KG1 (cell line): ENCODE data around the gene DENND6A.
"Not testable (repeated sequence)": the region's sequence is repeated elsewhere in the genome, so short reads cannot be mapped to it uniquely, and the experiment has no call there.

Experiments used
- DNase-seq: peaks from one replicate; lab custom pipeline; 2025; lab: John Stamatoyannopoulos, UW

The DENND6A gene

GRCh38 chr3:57692133-57692395 lies 813 bp downstream of the DENND6A start:
- not testable (repeated sequence) for DNase-seq

DNA sequence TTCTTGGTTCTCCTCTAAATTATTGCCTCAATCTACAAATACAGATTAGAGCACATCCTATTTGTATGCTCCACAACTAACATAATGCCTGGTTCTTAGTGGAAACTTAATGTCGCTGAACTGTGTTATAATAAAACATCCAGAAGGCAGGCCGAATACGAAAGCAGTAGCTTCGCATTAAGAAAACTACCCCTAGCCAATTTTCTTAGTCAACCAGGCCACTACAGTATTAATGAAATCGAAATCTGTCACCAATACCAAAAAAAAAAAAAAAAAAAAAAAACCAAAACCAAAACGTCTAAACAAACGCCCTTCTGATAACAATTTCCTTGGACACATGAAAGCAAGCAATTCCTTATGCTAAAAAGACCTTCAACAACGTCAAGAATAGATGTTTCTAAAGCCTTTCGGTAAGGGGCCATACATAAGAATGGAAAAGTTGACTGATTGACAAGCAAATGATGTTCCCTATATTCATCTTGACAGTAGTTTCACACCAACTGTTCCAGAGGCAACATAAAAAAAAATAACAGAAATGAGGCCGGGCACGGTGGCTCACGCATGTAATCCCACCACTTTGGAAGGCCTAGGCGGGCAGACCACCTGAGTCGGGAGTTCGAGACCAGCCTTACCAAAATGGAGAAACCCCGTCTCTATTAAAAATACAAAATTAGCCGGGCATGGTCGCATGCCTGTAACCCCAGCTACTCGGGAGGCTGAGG lies 1.3 kb downstream of the DENND6A start:
- no peak for DNase-seq

GRCh38 chr3:57689367-57690053 lies 3.4 kb downstream of the DENND6A start:
- no peak for DNase-seq

GRCh38 chr3:57688291-57688690 lies 4.6 kb downstream of the DENND6A start:
- no peak for DNase-seq

- DNase-seq = no peak
Measured at GRCh38 chr3:57683286-57683685, 9.6 kb downstream of the DENND6A start.

GRCh38 chr3:57682284-57682683 lies 10.6 kb downstream of the DENND6A start:
- no peak for DNase-seq

DNA sequence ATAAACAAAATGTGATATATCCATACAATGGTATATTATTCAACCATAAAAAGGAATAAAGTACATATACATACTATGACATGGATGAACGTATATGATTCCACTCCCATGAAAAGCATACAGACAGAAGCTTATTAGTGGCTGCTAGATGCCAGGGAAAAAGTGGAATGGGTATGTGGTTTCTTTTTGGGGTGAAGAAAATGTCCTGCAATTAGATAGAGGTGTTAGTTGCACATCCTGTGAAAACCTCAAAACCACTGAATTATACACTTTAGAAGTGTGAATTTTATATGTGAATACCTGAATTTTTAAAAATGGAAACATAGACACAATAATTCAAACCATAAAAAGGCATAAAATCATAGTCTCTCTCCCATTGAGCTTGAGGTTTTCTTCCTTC lies 11.2 kb downstream of the DENND6A start:
- no peak for DNase-seq

DNA sequence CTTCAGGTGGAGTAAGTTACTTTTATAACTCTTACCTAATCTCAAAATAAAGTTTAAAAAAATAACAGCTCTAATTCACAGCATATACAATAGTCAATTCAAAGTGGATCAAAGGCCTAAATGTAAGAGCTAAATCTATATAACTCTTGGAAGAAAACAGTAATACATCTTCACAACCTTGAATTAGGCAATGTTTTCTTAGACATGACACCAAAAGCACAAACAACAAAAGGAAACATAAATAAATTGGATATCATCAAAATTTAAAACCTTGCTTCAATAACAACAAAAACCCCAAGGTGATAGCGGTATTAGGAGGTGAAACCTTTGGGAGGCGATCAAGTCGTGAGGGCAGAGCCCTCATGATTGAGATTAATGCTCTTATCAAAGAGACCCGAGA lies 12.8 kb downstream of the DENND6A start:
- no peak for DNase-seq

DNA sequence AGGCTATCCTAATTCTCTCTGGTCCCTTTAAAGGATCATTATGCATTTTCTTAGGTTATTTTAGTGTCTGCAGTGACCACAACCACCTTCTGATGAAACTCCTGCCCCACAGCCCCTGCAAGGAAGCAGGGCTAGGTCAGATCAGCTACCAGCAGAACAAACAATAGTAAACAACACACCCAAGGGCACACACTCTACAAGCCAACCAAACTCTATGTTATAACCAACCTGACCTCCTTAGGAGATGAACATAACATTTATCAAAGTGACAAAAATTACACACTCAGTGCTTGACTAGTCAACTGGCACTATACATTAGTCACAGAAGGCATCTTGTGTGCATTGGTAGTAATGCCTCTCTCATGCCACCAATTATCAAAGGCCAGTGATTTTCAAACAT lies 17.3 kb downstream of the DENND6A start:
- no peak for DNase-seq

GRCh38 chr3:57673156-57673555 lies 19.7 kb downstream of the DENND6A start:
- no peak for DNase-seq

- DNase-seq = no peak
Measured at GRCh38 chr3:57670543-57670942, 22.3 kb downstream of the DENND6A start.

DNA sequence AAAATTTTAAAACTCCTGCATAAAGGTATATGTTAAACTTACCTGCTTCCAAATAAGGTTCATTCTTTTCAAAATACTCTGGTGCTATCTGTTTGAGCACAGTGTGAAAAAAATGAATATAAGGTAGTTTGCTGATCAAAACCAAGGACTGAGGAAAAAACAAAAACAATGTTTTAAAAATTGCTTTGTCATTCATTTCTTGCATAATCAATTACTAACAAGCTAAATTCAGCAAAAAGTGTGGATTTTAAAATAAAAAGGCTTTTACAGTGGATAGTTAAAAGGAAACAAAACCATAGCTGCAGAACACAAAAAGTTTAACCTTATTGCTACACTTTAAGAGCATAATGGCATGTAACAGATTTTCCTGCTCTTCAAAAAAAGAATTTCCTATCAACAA lies 31.5 kb downstream of the DENND6A start:
- no peak for DNase-seq

GRCh38 chr3:57659806-57660439 lies 33.0 kb downstream of the DENND6A start:
- DNase-seq = no peak

DNA sequence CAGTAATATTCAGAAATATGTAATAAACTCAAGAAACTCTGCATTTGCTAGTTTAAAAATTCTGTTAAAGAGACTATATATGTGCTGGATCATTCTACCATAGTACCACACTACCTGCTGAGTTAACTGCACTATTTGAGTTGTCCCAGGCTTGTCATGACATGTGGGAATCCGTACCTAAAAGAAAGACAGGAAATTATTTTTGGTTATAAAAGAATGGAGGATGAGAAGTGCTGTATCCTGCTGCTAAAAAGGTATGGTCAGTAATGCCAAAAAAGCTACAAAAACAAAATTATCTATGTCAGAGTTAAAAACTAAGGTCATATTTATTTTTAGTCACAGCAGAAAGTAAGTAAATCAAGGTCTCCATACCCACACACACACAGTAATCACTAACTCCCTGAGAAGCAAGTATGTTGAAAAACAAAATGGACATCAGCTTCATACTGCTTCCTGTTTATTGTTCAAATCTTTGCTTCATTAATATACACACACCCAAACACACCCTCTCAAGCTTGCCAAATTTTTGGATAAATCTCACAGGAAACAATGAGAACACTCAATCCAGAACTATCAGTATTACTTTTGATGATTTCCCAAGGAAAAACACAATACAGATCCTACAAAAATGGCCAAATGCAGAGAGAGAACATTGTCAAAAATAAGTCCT lies 33.7 kb downstream of the DENND6A start:
- no peak for DNase-seq

DNA sequence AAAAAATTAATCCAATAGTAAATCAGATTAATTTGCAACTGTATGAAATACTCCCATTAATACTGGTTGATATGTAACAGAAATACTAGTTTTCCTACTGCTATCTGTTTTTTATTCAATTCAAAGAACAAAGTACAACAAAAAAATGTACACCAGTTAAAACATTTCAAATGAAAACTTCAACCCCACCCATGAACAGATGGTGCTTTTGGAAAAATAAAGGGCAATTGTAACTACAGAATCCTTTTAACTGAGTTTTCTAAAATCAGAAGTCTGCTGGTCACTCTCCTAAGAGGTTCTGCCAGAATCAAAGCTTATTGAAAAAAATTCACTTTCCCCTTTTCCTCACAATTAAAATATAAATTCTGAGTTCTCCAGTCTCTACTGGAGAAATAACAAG lies 34.3 kb downstream of the DENND6A start:
- no peak for DNase-seq

DNA sequence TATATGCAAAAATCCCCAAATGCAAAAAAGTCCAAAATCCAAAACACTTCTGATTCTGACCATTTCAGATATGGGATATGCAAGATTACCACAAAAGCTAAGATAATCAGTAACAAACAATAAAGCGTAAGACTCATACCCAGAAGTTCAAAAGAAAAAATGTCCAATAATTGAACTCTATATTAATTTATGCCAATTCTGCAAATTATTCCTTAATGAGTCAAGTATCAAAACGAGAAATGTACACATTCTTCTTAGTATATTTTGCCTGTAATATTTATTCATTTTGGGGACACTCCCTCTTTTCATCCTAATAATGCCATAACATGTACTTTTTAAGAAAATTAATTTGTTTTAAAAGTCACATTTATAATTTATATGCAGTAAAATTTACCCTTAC lies 37.1 kb downstream of the DENND6A start:
- DNase-seq = no peak

DNA sequence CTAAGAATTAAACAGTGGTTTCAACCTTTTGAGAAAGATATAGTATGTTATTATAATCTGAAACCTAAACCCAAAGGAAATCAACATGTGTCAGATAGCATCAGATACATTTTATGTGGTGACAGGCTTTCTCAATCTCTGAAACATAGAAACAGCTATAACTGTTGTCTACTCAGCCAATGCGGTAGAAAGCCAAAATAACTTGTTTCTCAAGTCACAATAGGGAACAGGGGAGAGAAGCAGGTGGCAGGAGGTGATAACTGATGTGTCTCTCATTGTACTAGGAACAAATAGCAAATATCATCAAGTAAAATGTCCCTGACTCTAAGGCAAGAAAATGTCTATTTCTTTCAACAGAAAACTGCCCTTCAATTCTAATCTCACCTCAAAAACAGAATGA lies 38.6 kb downstream of the DENND6A start:
- no peak for DNase-seq

GRCh38 chr3:57652203-57652602 lies 40.7 kb downstream of the DENND6A start:
- no peak for DNase-seq

DNA sequence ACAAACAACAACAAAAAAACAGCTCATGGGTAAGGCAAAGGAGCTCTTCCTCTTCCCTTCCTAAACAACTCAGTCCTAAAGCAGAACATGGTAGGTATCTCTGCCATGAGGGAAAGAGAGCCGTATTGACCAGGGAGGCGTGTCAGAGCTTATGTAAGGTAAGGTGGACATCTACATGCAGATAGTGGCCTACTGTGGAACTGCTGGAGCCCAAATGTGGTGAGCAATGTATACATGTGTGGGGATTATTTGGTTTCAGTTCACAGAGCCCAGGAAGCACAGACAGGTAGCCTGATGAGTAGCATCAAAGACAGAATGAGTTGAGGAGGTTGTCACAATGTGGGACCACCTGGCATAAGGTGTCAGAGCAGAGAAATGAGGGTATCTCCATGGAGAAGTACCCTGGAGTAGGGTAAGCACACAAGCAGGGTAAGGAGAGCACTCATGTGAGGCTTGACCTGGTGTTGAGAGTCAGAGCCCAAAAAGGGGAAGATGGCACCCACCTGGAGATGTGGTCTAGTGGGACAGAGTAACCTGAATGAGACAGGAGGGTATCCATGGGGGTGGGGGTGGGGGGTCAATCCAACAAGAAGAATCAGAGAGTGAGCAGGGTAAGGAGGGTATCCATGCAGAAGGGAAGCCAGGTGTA lies 45.5 kb downstream of the DENND6A start:
- DNase-seq = no peak

DNA sequence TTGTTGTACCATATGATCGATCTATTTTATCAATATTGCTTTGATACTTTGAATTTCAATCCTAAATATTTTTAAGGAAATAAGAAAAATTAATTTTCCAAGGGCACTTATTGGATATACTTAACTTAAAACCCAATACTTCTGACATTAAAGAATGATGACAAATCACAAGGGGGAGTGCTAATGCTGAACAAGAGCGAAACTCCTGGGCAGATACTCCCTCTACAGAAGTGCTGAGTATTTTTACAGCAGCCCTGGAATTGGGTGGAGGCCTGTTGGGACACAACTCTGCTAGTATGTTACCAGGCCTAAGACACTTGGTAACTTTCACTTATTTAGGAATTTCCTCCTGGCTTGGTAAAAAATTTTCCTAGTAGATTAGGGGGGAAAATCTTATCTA lies 46.2 kb downstream of the DENND6A start:
- DNase-seq = no peak

DNA sequence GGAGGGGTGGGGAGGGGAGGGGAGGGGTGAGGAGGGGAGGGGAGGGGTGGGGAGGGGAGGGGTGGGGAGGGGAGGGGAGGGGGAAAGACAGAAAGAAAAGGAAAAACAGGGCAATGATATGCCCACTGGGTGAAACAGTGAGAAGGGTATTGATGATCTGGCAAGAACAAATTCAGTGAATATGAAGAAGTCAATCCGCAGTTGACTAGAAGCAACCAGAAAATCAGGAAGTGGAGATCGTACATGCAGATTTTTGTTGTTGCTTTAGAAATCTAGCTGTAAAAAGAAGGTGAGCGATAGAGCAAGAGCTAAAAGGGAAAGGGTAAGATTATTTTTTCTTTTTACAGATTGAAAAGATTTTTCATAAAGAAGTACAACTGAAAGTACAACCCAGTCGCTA lies 48.1 kb downstream of the DENND6A start:
- no peak for DNase-seq

- DNase-seq = no peak
Measured at GRCh38 chr3:57637391-57637790, 55.5 kb downstream of the DENND6A start.

DNA sequence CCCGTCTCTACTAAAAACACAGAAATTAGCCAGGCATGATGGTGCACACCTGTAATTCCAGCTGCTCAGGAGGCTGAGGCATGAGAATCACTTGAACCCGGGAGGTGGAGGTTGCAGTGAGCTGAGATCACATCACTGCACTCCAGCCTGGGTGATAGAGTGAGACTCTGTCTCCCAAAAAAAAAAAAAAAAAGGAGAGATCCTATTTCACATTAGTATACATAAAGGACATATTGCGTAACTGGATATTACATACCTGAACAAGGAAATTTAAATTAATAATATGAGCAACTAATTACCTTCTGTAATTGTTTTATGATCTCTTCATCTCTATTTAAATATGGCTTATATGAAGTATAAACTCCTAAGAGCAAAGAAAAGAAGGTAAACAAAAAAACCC lies 58.6 kb downstream of the DENND6A start:
- not testable (repeated sequence) for DNase-seq
